GM19099 (cell line): ENCODE measurements around the gene MGAT4D.

Experiments
- POLR2A ChIP-seq: IDR thresholded peaks from 3 replicates; pipeline ENCODE4 v1.6.1; 2011; ENCODE audit warnings: low read depth; ENCODE audit not compliant: insufficient read length; ENCODE audit errors: extremely low read depth

MGAT4D gene

DNA sequence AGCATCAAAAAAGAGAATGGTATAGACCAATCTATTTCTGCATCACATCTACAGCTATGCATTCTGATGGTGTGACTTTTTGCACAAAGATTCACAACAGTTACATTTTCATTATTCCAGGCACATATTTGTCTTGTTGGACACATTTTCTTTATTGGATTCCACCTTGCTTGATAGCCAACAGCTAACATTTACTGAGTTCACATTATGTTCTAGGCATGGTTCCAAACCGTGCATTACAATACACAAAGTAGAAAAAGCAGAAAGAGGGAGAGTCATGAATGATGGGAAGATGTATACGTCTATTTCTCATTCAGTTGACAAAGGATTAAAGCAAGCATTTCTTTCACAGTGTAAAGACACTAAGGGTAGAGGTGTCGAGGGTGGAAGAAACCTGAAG, 47.7 kb downstream of the MGAT4D start:
- no peak for TF ChIP-seq POLR2A

DNA sequence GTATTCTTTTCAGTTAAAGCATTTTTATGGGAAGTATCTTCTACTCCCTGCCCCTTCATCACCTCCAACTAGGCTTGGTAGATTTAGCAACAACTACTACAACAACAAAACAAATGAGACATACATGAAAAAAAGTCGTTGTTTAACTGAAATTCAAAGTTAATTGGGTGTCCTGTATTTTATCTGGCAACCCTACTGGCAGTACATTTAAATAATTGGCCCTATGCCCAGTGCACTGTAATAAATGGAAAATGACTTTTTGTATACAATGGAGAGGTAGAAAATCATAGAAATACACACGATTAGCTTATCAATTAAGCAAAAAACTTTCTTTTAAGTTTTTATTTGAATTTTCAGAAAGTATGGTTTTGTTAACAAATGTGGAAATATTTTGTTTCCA, 49.3 kb downstream of the MGAT4D start:
- no peak for TF ChIP-seq POLR2A

DNA sequence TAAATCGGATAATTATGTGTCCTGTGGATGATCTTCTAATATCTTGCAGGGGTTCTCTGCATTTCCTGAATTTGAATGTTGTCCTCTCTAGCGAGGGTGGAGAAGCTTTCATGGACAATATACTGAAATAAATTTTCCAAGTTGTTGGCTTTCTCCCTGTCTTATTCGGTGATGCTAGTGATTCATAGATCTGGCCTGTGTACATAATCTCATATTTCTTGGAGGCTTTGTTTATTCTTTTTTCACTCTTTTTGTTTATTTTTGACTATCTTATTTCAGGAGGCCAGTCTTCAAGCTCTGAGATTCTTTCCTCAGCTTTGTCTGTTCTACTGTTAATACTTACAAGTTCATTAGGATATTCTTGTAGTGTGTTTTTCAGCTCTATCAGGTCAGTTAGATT, 49.9 kb downstream of the MGAT4D start:
- no peak for TF ChIP-seq POLR2A

DNA sequence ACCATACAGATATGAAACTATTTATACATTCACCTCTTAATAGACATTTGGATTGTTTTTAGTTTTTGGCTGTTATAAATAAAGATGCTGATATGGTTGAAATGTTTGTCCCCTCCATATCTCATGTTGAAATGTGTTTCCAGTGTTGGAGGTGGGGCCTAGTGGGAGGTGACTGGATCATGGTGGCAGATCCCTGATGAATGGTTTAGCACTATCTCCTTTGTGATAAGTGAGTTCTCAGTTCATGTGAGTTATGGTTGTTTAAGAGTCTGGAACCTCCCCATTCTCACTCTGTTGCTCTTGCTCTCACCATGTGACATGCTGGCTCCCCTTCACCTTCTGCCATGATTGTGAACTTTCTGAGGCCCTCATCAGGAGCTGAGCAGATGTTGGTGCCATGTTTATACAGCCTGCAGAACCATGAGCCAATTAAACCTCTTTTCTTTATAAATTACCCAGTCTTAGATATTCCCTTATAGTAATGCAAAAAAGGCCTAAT, 58.4 kb downstream of the MGAT4D start:
- no peak for TF ChIP-seq POLR2A

DNA sequence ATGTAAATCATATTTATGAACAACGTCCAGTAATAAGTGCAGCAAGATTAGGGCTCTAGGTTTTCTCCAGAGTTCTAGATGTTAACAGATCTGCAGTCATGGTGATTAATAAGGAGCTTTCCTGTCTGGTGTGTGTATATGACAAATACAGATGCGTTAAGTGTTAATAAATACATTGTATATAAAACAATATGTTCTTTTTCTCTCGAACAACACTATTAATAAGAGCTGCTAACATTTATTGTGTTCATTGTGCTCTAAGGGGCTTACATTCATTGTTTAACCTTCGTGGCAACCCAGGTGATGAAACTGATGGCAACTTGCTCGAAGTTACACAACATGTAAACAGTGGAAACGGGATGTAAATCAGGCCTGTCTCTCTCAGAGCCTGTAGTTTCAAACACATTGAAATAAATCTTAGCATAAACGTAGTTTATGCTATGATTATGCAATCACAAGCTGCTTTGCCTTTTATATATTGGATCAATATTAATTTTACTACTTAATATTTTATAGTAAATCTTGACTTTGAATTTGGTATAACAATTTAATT, 70.1 kb downstream of the MGAT4D start:
- TF ChIP-seq POLR2A = no peak

DNA sequence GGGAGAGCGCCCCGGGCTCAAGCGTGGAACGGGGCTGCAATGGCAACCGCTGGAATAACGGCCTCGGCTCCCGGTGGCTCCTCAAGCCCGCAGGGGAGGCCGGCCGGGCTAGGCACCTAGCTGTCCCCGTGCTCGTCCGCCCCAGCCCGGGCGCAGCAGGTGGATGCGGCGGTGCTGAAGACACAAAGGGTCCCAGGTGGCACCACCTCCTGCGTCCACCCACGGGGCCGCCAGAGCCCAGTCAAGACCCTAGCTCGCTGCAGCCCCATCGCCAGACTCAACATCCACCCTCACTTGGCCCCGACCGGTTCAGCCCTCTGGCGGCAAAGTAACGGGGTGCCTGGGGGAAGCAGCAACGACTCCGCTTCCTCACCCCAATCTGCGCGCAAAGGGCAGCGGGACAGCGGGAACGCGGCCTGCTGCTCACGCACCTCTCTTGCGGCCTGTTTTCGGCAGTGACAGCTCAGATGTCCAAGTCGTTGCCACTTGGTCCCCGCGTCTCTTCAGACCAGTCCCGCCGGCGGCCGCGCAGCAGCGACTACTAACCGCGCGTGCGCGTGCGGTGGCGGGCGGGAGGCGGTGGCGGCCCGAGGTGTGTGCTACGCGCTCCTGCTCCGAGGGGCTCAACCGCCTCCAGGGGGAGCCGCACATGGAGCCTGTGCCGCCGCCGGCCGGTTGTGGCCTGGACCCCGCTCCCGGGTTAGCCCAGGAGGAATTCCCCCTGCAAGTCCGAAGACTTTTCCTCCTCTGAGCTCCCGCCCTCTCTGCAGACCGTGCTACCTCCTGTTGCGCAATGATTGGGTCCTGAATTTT, 70.8 kb downstream of the MGAT4D start, which contains the start of gene CLGN:
Gene CLGN, minus strand, starts transcription at position 543 of the 813 bp plus-strand sequence. CDS start 14,570 bp downstream, outside the sequence.
- TF ChIP-seq POLR2A = no peak

DNA sequence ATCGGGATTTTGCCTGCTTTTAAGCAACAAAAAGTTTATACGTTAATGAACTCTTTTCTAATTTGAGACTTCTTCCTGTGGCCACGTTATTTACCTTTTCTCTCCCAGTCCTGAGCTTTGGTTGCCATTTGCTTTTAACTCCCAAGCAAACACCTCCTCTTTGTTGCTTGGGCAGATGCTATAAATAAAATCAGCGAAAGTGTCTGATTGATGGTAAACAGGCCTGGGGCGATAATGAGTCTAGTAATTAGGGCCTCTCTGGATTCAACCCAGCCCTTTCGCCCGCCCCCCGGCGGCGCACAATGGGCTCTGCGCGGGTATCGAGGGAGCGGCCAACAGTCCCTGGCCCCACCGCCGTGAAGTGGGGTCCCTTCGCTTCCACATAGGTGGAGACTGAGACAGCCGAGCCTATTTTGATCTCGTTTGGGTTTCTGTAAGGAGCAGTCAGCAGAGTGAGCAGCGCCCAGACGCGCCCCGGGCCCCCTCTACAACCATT, 71.4 kb downstream of the MGAT4D start:
- TF ChIP-seq POLR2A = no peak

DNA sequence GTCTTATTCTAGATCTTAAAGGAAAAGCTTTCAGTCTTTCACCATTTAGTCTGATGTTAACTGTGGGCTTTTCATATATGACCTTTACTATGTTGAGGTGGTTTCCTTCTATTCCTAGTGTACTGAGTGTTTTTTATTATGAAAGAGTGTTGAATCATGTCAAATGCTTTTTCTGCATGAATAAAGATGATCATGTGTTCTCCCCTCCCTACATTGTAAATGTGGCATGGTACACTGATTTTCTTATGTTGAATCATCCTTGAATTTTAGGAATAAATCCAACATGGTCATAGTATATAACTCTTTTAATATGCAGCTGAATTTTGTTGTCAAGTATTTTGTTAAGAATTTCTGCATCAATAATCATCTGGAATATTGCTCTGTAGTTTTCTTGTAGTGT, 75.0 kb downstream of the MGAT4D start:
- TF ChIP-seq POLR2A = no peak

DNA sequence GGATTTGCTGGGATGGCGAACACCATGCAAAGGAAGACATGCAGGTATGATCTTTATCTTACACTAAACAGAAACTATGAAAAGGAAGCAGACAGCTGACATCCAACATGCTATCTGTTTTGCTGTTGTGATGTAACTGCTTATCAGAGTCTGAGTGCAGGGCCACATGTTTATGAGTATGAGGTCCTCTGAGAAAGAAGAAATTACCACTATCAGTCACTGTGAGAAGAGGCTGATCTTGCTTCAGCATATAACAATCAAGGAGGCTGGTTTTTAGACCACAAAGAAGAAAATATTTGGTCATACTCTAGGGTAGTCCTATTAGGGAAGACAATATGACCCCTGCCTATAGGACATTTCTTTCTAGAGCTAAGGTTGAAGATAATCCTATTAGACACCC, 89.1 kb downstream of the MGAT4D start:
- TF ChIP-seq POLR2A = no peak

DNA sequence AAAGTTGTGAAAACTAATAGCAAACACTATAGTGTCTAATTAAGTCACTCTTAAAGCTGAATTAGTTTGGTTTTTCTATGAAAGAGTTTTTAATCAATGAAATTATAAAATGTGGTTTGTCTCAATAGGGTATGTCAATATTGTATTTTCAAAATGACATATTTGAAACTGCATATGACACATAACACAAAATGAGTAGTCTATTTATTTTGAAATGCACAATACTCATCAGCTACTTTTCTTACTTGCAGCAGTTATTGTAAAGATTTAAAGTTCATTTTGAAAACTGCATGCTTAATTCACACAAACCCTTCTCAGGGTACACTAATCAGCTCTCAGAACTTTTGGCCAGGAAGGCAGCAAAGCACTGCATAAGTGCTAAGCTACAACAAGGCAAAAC, 91.8 kb downstream of the MGAT4D start:
- no peak for TF ChIP-seq POLR2A

DNA sequence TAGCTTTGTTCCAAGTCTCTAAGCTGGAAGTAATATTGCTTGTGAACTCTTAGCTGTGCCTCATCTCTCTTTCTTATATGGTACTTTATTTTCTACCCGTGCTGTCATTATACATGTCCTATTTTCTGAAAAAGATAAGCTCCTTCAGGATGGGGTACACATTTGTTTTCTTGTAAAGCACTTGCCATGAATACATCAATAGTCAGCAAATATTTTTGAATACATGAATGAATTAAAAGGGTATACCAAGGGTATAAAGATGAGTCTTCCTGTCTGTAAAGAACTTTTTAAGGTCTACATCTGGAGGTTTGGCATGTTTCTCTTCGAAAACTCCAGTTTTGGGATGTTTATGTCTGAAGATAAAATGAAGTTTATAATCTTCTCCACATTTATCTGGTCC, 98.0 kb downstream of the MGAT4D start:
- TF ChIP-seq POLR2A = no peak

DNA sequence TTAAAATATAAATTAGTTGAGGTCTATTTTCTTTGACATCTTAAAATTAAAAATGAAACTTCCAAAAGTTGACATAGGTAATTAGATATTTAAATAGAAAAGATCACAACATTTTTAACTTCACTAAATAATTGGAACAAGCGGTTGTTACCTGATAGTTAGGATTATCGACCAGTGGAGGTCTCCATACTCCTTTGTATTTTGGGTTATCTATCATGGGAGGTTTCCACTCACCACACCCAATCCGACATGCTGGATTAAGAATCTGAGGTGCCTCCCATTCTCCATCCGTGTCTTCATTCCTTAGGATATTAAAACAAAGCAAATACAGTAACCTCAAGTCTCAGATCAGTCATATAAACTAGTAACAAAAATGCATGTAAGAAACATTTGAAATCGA, 102.4 kb downstream of the MGAT4D start:
- no peak for TF ChIP-seq POLR2A
